Panc1 (cell line): ENCODE results near the gene APPL2. TPM values are rescaled to one million over a fixed set of nuclear protein-coding genes. Genes with fewer than 3 reads are reported as not detected.

Experiments
- ATAC-seq: fragments of 200-7000 bp; cut with Tn5 transposase; 2 replicates; pipeline ENCODE4 v1.9.1; 2020; ENCODE audit warnings: mild to moderate bottlenecking, moderate library complexity
- BruUV-seq: library from RNA; stranded (reverse); fragments of 400-500 nt; replicated peaks from 2 replicates; lab custom pipeline; 2021; lab: Mats Ljungman, UMichigan
- CTCF ChIA-PET: fragments of 300-600 bp; sonication (Branson Sonifier 250); formaldehyde crosslinking; loops from one replicate; lab custom pipeline; 2022; ENCODE audit warnings: antibody characterized with exemption; lab: Charles Lee
- POLR2A ChIA-PET: fragments of 300-600 bp; sonication (Branson Sonifier 250); formaldehyde crosslinking; loops from one replicate; lab custom pipeline; 2022; ENCODE audit warnings: antibody characterized with exemption; lab: Charles Lee
- DNase-seq: peaks from one replicate; pipeline ENCODE4 v3.0.0-alpha.2; 2010; ENCODE audit warnings: low read depth, low spot score
- H3K27ac ChIP-seq: 2 replicates; pipeline ENCODE4 v1.5.1; 2011; ENCODE audit warnings: mild to moderate bottlenecking, low read length, inconsistent platforms
- H3K27me3 ChIP-seq: fragments of 200-500 bp; sonication (Bioruptor generic); 2 replicates; pipeline ENCODE4 v1.6.0; 2014; ENCODE audit warnings: low read length, inconsistent platforms; ENCODE audit not compliant: control insufficient read depth, insufficient read depth
- H3K36me3 ChIP-seq: fragments of 200-500 bp; sonication (Bioruptor generic); 2 replicates; pipeline ENCODE4 v1.5.1; 2014; ENCODE audit warnings: inconsistent platforms, mild to moderate bottlenecking, low read length, moderate library complexity; ENCODE audit not compliant: control insufficient read depth, insufficient read depth
- H3K4me1 ChIP-seq: 2 replicates; pipeline ENCODE4 v1.5.1; 2011; ENCODE audit warnings: inconsistent platforms, mild to moderate bottlenecking, low read length, moderate library complexity; ENCODE audit not compliant: control insufficient read depth, insufficient read depth
- H3K4me3 ChIP-seq, 2 experiments: 2 replicates each; pipeline ENCODE4 v1.5.1; 2011 to 2012; ENCODE audit warnings: low read depth in 2 of 2, low read length in 2 of 2, mild to moderate bottlenecking in 2 of 2, inconsistent platforms in 1 of 2, moderate library complexity in 1 of 2
- H3K9me3 ChIP-seq: fragments of 200-500 bp; sonication (Bioruptor generic); 2 replicates; pipeline ENCODE4 v1.5.1; 2014; ENCODE audit warnings: low read depth, mild to moderate bottlenecking, inconsistent platforms, low read length, moderate library complexity; ENCODE audit not compliant: control insufficient read depth, insufficient read depth
- POLR2AphosphoS5 ChIP-seq: IDR thresholded peaks from 2 replicates; pipeline ENCODE4 v1.6.1; 2012; ENCODE audit warnings: mild to moderate bottlenecking, low read depth, low read length, moderate library complexity
- SIN3A ChIP-seq: IDR thresholded peaks from 2 replicates; pipeline ENCODE4 v1.6.1; 2012; ENCODE audit warnings: low read depth, mild to moderate bottlenecking, low read length, moderate library complexity, borderline replicate concordance; ENCODE audit not compliant: insufficient read depth
- TCF7L2 ChIP-seq: IDR thresholded peaks from 2 replicates; pipeline ENCODE4 v1.6.1; 2011; ENCODE audit warnings: mild to moderate bottlenecking, low read depth, low read length, inconsistent platforms
- in situ Hi-C: cut with HindIII; loops from 2 replicates; pipeline ENCODE4 v1.10.0; 2016; ENCODE audit warnings: low sequenced_read_pairs, low pct_unique_long_range_greater_than_20kb
- intact Hi-C: fragments of 100-400 bp; cut with micrococcal nuclease; formaldehyde crosslinking; loops from one replicate; pipeline ENCODE4 v1.10.0; 2022; ENCODE audit not compliant: unreplicated experiment
- total RNA-seq: library from RNA; stranded (reverse); gene quantifications from one replicate; pipeline ENCODE4 v1.2.1, GENCODE V29; 2021; ENCODE audit not compliant: unreplicated experiment
- TF ChIP-seq, protein P1 (sequence below), 2 experiments: IDR thresholded peaks; 2 replicates each; pipeline ENCODE4 v1.6.1; 2011 to 2012; ENCODE audit warnings: low read depth in 2 of 2, control low read depth in 1 of 2, low read length in 1 of 2, mild to moderate bottlenecking in 1 of 2, moderate library complexity in 1 of 2; ENCODE audit not compliant: insufficient read depth in 1 of 2
- TF ChIP-seq, protein P2 (sequence below): fragments of 450-650 bp; IDR thresholded peaks from 2 replicates; pipeline ENCODE4 v1.5.1; 2017; ENCODE audit warnings: mild to moderate bottlenecking

APPL2 gene
- total RNA-seq, 1 experiment from 2014 or later = 21.2 TPM

GRCh38 chr12:105239304-105239703, 3.3 kb upstream of the APPL2 start:
- no peak for DNase-seq
- in situ Hi-C loops = no loop called here
- BruUV-seq = no TSS peak
- H3K36me3 ChIP-seq = 0 out of 2 replicates have a peak, but pooled peaks cover 2% of the 10 kb centered on the region
- H3K9me3 ChIP-seq = no peaks in the 10 kb centered on the region
- no peak for TF ChIP-seq POLR2AphosphoS5
- TF ChIP-seq, protein P1, sequence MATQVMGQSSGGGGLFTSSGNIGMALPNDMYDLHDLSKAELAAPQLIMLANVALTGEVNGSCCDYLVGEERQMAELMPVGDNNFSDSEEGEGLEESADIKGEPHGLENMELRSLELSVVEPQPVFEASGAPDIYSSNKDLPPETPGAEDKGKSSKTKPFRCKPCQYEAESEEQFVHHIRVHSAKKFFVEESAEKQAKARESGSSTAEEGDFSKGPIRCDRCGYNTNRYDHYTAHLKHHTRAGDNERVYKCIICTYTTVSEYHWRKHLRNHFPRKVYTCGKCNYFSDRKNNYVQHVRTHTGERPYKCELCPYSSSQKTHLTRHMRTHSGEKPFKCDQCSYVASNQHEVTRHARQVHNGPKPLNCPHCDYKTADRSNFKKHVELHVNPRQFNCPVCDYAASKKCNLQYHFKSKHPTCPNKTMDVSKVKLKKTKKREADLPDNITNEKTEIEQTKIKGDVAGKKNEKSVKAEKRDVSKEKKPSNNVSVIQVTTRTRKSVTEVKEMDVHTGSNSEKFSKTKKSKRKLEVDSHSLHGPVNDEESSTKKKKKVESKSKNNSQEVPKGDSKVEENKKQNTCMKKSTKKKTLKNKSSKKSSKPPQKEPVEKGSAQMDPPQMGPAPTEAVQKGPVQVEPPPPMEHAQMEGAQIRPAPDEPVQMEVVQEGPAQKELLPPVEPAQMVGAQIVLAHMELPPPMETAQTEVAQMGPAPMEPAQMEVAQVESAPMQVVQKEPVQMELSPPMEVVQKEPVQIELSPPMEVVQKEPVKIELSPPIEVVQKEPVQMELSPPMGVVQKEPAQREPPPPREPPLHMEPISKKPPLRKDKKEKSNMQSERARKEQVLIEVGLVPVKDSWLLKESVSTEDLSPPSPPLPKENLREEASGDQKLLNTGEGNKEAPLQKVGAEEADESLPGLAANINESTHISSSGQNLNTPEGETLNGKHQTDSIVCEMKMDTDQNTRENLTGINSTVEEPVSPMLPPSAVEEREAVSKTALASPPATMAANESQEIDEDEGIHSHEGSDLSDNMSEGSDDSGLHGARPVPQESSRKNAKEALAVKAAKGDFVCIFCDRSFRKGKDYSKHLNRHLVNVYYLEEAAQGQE (IDR thresholded peaks at IDR 0.05; ENCODE audit: insufficient read depth in 1 of 2, low read depth in 2 of 2, low read length in 1 of 2) = no peak
- TF ChIP-seq TCF7L2 = no peak
- no peak for TF ChIP-seq SIN3A
- intact Hi-C loops = no loop called here
- H3K4me1 ChIP-seq = peaks cover 10% of the 10 kb centered on the region
- ChIA-PET CTCF (no interaction called here), POLR2A (no interaction called here)
- no peak overlapping the region for H3K4me3 ChIP-seq
- no peak overlapping the region for H3K27ac ChIP-seq
- ATAC-seq = no peak
- 0 out of 2 replicates have a peak, but pooled peaks cover 2% of the 10 kb centered on the region for H3K27me3 ChIP-seq

GRCh38 chr12:105237666-105238065, 1.7 kb upstream of the APPL2 start:
- intact Hi-C loops = no loop called here
- 0 out of 2 replicates have a peak, but pooled peaks cover 2% of the 10 kb centered on the region for H3K36me3 ChIP-seq
- POLR2A ChIA-PET = no interaction called here

More at GRCh38 chr12:105237666-105238065, 1.7 kb upstream of the APPL2 start:
- H3K9me3 ChIP-seq = no peaks in the 10 kb centered on the region
- CTCF ChIA-PET = no interaction called here
- no TSS peak for BruUV-seq
- H3K4me1 ChIP-seq = peaks cover 12% of the 10 kb centered on the region
- TF ChIP-seq TCF7L2 (no peak), POLR2AphosphoS5 (no peak), SIN3A (no peak)
- TF ChIP-seq, protein P1 (IDR thresholded peaks at IDR 0.05; ENCODE audit: insufficient read depth in 1 of 2, low read depth in 2 of 2, low read length in 1 of 2) = no peak
- TF ChIP-seq, protein P2, sequence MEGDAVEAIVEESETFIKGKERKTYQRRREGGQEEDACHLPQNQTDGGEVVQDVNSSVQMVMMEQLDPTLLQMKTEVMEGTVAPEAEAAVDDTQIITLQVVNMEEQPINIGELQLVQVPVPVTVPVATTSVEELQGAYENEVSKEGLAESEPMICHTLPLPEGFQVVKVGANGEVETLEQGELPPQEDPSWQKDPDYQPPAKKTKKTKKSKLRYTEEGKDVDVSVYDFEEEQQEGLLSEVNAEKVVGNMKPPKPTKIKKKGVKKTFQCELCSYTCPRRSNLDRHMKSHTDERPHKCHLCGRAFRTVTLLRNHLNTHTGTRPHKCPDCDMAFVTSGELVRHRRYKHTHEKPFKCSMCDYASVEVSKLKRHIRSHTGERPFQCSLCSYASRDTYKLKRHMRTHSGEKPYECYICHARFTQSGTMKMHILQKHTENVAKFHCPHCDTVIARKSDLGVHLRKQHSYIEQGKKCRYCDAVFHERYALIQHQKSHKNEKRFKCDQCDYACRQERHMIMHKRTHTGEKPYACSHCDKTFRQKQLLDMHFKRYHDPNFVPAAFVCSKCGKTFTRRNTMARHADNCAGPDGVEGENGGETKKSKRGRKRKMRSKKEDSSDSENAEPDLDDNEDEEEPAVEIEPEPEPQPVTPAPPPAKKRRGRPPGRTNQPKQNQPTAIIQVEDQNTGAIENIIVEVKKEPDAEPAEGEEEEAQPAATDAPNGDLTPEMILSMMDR = no peak
- no peak overlapping the region for H3K27ac ChIP-seq
- H3K27me3 ChIP-seq = no peaks in the 10 kb centered on the region
- no peak for DNase-seq
- in situ Hi-C loops = no loop called here
- ATAC-seq = no peak
- no peak overlapping the region for H3K4me3 ChIP-seq
